Amygdala (tissue), 56 donors: ENCODE data around the gene SUMF1.
A peak's percentile ranks its signal among the peaks of the same experiment; 100 is the strongest.

Experiments used
- DNase-seq, 56 donors: peaks; one replicate each; lab custom pipeline; 2025; lab: John Stamatoyannopoulos, UW

SUMF1 gene

DNA sequence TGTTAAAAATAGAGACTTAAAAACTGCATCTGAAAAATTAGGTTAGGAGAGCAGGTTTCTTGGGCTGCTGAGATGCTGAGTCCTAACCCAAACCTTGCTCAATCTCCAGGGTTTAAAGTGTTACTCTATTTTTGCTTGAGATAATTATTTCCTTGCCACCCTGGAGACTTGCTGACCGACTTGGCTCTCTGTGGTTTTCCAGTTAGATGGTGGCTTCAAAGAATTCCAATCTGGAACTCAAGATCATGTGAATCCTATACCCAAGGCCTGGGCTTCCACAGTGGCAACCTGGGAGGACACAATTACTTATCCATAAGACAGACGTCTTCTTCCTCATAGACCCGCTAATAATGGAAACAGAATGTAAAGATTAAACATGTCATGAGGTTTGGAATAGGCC lies 47.7 kb downstream of the SUMF1 start:
- no peak for DNase-seq

DNA sequence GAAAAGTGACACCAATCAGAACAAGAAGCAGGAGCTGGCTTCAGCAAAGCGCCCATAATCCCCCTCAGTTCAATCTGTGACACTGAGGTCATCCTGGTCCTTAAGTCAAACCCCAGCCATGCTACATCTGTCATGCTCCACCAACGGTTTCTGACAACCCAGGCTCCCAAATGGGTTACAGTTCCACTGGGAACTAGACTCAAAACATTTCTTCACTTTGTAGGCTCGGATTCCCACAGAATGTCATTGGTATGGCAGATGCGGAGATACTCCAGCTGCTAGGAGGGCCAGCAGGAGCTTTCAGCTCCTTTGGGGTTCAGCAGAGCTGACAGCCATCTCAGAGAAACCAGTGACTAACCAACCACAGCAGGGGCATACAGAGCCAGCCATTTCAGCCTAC lies 48.9 kb downstream of the SUMF1 start:
- no peak for DNase-seq

DNA sequence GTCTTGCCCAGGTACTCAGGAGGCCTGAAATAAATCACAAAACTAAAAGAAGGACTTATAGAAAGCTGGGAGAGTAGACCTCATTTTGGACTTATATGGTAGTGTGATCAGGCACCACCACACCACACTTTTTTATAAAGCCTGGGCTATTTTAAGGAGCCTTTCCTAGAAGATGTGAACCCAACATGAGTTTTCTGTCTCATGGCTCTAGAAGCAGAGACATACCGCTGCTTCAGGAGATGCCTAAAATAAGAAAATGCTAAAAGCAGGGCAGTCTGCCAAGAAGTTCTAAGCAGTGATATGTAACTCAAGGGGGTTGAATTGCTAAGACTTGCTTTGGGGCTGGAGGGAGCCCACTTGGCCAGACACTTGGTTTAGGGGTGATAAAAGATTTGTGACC lies 49.6 kb downstream of the SUMF1 start:
- no peak for DNase-seq

- DNase-seq: peak in 7 of 56 donors; percentile 1 to 14 (median 9)
Observed at GRCh38 chr3:4416961-4417360, 50.1 kb downstream of the SUMF1 start.

DNA sequence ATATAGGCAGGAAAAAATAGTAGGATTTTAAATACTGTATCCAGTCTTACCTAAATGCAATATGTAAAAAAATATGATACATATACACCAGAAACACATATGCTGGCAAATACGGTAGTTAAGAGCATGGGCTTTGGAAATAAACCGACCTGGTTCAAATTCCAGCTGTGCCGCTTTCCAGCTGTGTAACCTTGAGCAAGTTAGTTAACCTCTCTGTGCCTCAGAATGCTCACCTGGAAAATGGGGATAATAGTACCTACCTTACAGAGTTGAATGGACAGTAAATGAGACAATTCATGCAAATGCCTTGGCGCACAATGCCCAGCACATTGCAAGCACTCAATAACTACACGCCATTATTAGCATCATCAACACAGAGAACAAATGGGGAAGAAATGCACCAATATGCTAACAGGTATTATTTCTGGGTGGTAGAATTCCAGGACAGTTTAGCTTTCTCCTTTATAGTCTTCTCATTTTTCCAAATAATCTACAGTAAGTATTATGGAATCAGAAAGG lies 50.6 kb downstream of the SUMF1 start:
- no peak for DNase-seq

- DNase-seq: no peak
Observed at GRCh38 chr3:4413467-4413866, 53.6 kb downstream of the SUMF1 start.

DNA sequence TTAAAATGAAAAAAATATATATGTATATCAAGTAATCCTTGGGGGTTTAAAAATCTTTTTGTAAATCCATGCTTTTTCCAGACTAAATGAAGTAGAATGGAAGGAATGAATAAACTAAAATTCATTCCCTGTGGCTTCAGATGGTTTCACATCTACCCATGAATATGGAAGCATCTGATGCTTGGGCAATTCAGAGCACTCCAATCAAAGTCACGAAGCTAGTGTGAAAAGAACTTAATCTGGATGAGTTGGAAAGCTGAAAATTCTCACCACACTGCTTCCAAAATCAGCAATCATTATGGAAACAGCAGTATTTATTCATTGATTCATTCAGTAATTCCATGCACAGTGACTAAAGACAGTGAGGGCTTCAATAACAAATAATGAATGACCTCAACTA lies 55.2 kb downstream of the SUMF1 start:
- DNase-seq: no peak

GRCh38 chr3:4411236-4411635 lies 55.8 kb downstream of the SUMF1 start:
- no peak for DNase-seq

GRCh38 chr3:4410606-4411005 lies 56.5 kb downstream of the SUMF1 start:
- no peak for DNase-seq

- no peak for DNase-seq
Observed at GRCh38 chr3:4409971-4410573, 57.0 kb downstream of the SUMF1 start.

- DNase-seq: peak in 5 of 56 donors; percentile 2 to 30 (median 13)
Observed at GRCh38 chr3:4409415-4409814, 57.7 kb downstream of the SUMF1 start.

DNA sequence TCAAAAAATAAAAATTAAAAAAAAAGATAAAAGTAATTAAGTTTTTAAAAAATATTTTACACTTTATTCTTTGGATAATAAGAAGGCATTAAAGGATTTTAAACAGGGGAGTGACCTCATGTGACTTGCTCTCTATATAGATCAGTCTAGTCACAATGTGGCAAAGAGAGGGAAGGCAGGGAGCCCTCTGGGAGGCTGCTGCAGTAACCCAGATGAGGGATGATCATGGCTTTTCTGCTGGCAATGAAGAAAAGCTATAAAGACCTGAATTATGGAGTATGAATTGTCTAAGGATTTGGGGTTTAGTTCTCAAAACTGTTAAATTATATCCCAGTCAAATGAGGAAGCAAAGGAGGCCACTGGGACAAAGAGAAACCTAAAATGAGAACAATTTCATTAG lies 58.1 kb downstream of the SUMF1 start:
- DNase-seq: no peak

DNA sequence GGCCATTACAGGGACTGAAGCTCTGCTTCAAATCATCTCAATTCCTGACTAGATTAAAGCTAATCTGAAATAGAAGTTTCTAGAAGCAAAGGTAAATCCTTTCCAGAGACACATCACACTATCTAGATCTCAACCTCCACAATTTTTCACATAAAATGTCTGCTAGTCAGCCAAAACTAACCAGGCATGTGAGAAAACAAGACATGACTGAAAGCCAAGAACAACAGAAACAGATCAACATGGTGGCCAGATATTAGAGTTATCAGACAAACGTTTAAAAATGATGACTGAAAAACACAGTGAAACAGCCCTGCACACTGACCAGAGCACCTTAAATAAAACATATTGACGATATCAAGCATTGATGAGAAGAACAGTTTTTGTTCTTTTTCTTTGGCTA lies 59.1 kb downstream of the SUMF1 start:
- DNase-seq: no peak

- no peak for DNase-seq
Observed at GRCh38 chr3:4406746-4407568, 60.1 kb downstream of the SUMF1 start.

DNA sequence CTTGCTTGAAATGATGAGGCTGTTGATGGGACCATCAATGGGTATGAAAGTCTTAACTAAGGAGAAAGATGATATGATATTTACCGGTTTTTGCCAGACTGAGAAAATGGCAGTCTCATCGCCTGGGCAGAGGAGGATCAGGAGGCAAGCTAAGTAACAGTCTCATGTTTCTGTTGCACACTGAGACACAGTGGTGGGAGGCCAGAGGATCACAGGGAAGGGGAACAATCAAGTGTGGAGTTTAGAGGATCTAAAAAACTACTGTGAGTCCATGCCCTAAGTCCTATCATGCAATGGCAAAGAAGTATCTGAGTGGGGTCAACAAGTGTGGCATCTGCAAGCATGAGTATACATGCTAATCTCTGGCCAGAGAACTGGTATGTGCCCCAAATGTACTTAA lies 62.2 kb downstream of the SUMF1 start:
- DNase-seq: no peak

- DNase-seq: no peak
Observed at GRCh38 chr3:4401441-4401840, 65.6 kb downstream of the SUMF1 start.

GRCh38 chr3:4399476-4399875 lies 67.6 kb downstream of the SUMF1 start:
- no peak for DNase-seq

- DNase-seq: no peak
Observed at GRCh38 chr3:4398941-4399245, 68.2 kb downstream of the SUMF1 start.

DNA sequence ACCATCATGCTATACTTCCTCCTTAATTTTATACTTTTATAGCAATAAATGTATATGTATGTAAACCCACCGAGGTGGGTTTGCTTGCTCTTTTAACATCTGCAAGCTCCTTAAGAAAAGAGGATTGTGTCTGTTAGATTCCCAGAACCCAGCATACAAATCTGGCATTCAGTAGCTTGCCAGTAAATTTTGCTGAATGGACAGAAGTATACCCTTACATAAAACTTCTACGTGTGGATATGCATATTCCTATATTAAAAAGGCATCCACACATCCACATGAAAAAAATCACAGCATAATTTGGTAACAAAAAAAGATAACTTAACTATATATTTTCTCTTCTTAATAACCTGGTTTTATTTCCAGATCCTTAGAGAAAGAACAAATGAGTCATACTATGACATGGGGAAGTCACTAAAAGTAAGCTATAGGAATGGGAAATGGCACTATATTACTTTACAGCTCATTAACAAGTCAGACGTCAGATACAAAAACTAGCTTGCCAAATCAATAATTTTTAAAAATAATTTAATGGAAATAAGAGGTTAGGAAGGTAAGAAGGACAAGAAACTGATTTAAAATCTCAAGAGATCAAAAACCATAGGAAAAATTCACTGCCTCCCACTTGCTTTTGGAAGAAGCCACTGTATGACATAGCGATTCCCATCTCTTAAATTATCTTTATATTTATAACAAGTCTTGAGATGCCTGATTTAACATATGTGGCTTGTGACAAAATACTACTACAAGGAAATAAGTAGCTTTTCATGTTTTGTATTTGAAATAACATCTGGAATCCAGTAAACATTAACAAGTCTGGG lies 68.7 kb downstream of the SUMF1 start:
- DNase-seq: no peak

GRCh38 chr3:4397466-4397865 lies 69.6 kb downstream of the SUMF1 start:
- DNase-seq: no peak

DNA sequence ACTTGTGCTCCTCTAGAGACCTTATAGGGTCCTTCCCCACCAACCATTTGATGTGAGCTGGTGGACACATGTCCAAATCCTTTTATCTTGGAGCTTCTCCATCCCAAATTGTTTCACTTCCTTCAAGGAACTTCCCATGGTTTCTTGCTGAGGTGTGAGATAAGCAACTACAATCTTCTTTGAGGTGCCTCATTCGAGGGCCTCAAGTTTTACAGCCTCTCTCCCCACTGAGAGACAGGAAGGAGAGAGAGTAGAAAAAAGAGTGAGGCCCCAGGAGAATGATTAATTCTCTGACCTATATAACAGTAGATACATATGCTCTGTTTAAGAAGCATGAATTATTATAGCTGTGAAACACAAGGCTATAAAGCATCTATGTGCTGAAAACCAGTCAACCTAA lies 70.5 kb downstream of the SUMF1 start:
- no peak for DNase-seq
